CD4-positive, alpha-beta T cell treated with Interleukin-6 for 4 hours (primary cell): ENCODE results near the gene IKZF5.

Experiments used
- DNase-seq: peaks from one replicate; pipeline ENCODE4 v3.0.0-alpha.2; 2020; ENCODE audit warnings: mixed read lengths

IKZF5 gene

GRCh38 chr10:123014772-123015171 lies 6.2 kb upstream of the IKZF5 start:
- DNase-seq = no peak

GRCh38 chr10:123013456-123014419 lies 5.1 kb upstream of the IKZF5 start:
- DNase-seq = no peak

GRCh38 chr10:123011987-123012386 lies 3.4 kb upstream of the IKZF5 start:
- no peak for DNase-seq

- peak; percentile 32 for DNase-seq
These were observed 668 bp upstream of the IKZF5 start for GRCh38 chr10:123009105-123009820.

- peak; percentile 56 for DNase-seq
These were observed 839 bp downstream of the IKZF5 start for GRCh38 chr10:123007558-123008354.

- DNase-seq = no peak
These were observed 4.3 kb downstream of the IKZF5 start for GRCh38 chr10:123004298-123004697.

GRCh38 chr10:123001370-123001769 lies 7.2 kb downstream of the IKZF5 start:
- DNase-seq = no peak

- no peak for DNase-seq
These were observed 8.4 kb downstream of the IKZF5 start for GRCh38 chr10:123000155-123000554.

- no peak for DNase-seq
These were observed 9.2 kb downstream of the IKZF5 start for GRCh38 chr10:122999347-122999746.

GRCh38 chr10:122998934-122999333 lies 9.7 kb downstream of the IKZF5 start:
- DNase-seq = no peak

- no peak for DNase-seq
These were observed 10.2 kb downstream of the IKZF5 start for GRCh38 chr10:122998360-122998917.

- no peak for DNase-seq
These were observed 10.7 kb downstream of the IKZF5 start for GRCh38 chr10:122997864-122998263.

GRCh38 chr10:122995936-122996335 lies 12.7 kb downstream of the IKZF5 start:
- DNase-seq = no peak

GRCh38 chr10:122993797-122994336 lies 14.7 kb downstream of the IKZF5 start:
- DNase-seq = no peak

- no peak for DNase-seq
These were observed 16.5 kb downstream of the IKZF5 start for GRCh38 chr10:122992031-122992585.

GRCh38 chr10:122990278-122990677 lies 18.3 kb downstream of the IKZF5 start:
- no peak for DNase-seq

GRCh38 chr10:122988501-122988900 lies 20.1 kb downstream of the IKZF5 start:
- no peak for DNase-seq

GRCh38 chr10:122986335-122986734 lies 22.3 kb downstream of the IKZF5 start:
- DNase-seq = no peak

GRCh38 chr10:122984708-122985107 lies 23.9 kb downstream of the IKZF5 start:
- DNase-seq = no peak

- no peak for DNase-seq
These were observed 24.7 kb downstream of the IKZF5 start for GRCh38 chr10:122983898-122984297.

GRCh38 chr10:122981066-122981464 lies 27.5 kb downstream of the IKZF5 start:
- no peak for DNase-seq
